Lower lobe of right lung (tissue), 2 donors: Measurements from ENCODE around the gene PNPLA8. TPM values are rescaled to one million over a fixed set of nuclear protein-coding genes. Genes with fewer than 3 reads are reported as not detected.

Source experiments
- ATAC-seq, 2 donors: fragments of 200-7000 bp; cut with Tn5 transposase; one replicate each; pipeline ENCODE4 v1.9.1; 2020 to 2022; ENCODE audit warnings: mild to moderate bottlenecking in 2 of 2, moderate library complexity in 2 of 2
- DNase-seq: peaks from one replicate; pipeline ENCODE4 v3.0.0-alpha.2; 2020
- H3K27ac ChIP-seq: fragments of 200-600 bp; one replicate; pipeline ENCODE4 v1.8.0; 2022
- H3K27me3 ChIP-seq: fragments of 200-600 bp; one replicate; pipeline ENCODE4 v1.8.0; 2022; ENCODE audit warnings: low read depth
- H3K36me3 ChIP-seq: fragments of 200-600 bp; one replicate; pipeline ENCODE4 v1.8.0; 2022; ENCODE audit warnings: mild to moderate bottlenecking
- H3K4me1 ChIP-seq: fragments of 200-600 bp; one replicate; pipeline ENCODE4 v1.8.0; 2022
- H3K4me3 ChIP-seq: fragments of 200-600 bp; one replicate; pipeline ENCODE4 v1.8.0; 2022; ENCODE audit warnings: mild to moderate bottlenecking
- H3K9me3 ChIP-seq: fragments of 200-600 bp; one replicate; pipeline ENCODE4 v1.8.0; 2022
- intact Hi-C: fragments of 100-400 bp; cut with DNase I; formaldehyde crosslinking; loops from one replicate; pipeline ENCODE4 v1.11.0; 2022
- total RNA-seq: library from RNA; stranded (reverse); fragmentation: NEBNext Ultra II Directional; extraction: Animal tissue kit (Norgen Biotek cat#: 25700); gene quantifications from one replicate; pipeline ENCODE4 v1.2.1, GENCODE V29; 2021
- TF ChIP-seq, protein P1 (sequence below): fragments of 200-600 bp; IDR thresholded peaks from one replicate; pipeline ENCODE4 v1.8.0; 2022; ENCODE audit warnings: antibody characterized with exemption, mild to moderate bottlenecking
- donor health status: DM: no; HTN: yes; CAD: no; lungs with severe emphysema.

Gene PNPLA8
- total RNA-seq, 1 donor from 2014 or later, result 27.8 TPM

GRCh38 chr7:108448584-108449505 lies 77.1 kb downstream of the PNPLA8 start:
- Histone ChIP-seq H3K27ac (no peak overlapping the region), H3K4me1 (no peaks in the 10 kb centered on the region), H3K36me3 (no peaks in the 10 kb centered on the region), H3K4me3 (no peak overlapping the region), H3K9me3 (no peaks in the 10 kb centered on the region), H3K27me3 (peaks cover 12% of the 10 kb centered on the region)
- TF ChIP-seq, protein P1, sequence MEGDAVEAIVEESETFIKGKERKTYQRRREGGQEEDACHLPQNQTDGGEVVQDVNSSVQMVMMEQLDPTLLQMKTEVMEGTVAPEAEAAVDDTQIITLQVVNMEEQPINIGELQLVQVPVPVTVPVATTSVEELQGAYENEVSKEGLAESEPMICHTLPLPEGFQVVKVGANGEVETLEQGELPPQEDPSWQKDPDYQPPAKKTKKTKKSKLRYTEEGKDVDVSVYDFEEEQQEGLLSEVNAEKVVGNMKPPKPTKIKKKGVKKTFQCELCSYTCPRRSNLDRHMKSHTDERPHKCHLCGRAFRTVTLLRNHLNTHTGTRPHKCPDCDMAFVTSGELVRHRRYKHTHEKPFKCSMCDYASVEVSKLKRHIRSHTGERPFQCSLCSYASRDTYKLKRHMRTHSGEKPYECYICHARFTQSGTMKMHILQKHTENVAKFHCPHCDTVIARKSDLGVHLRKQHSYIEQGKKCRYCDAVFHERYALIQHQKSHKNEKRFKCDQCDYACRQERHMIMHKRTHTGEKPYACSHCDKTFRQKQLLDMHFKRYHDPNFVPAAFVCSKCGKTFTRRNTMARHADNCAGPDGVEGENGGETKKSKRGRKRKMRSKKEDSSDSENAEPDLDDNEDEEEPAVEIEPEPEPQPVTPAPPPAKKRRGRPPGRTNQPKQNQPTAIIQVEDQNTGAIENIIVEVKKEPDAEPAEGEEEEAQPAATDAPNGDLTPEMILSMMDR, result no peak
- intact Hi-C loops, result no loop called here
- DNase-seq (no peak), ATAC-seq (no peak)

- H3K4me3 ChIP-seq, result no peak overlapping the region
- intact Hi-C loops, result no loop called here
- no peaks in the 10 kb centered on the region for H3K27me3 ChIP-seq
- H3K4me1 ChIP-seq, result no peaks in the 10 kb centered on the region
- no peak for ATAC-seq
- DNase-seq, result no peak
- H3K9me3 ChIP-seq, result no peaks in the 10 kb centered on the region
- TF ChIP-seq, protein P1, result no peak
- H3K36me3 ChIP-seq, result no peaks in the 10 kb centered on the region
- H3K27ac ChIP-seq, result no peak overlapping the region
These were observed 83.8 kb downstream of the PNPLA8 start for GRCh38 chr7:108442039-108442568.

- Histone ChIP-seq H3K27ac (no peak overlapping the region), H3K9me3 (no peaks in the 10 kb centered on the region), H3K36me3 (no peaks in the 10 kb centered on the region), H3K27me3 (no peaks in the 10 kb centered on the region), H3K4me1 (no peaks in the 10 kb centered on the region), H3K4me3 (no peak overlapping the region)
- DNase-seq (no peak), ATAC-seq (no peak)
- TF ChIP-seq, protein P1, result no peak
- intact Hi-C loops, result no loop called here
These were observed 84.5 kb downstream of the PNPLA8 start for GRCh38 chr7:108441392-108441955.

- no peak for ATAC-seq
- intact Hi-C loops, result no loop called here
- H3K36me3 ChIP-seq, result no peaks in the 10 kb centered on the region
These were observed 85.3 kb downstream of the PNPLA8 start for GRCh38 chr7:108440613-108441012.

GRCh38 chr7:108436906-108437305 lies 89.0 kb downstream of the PNPLA8 start:
- TF ChIP-seq, protein P1, result no peak
- H3K4me1 ChIP-seq, result no peaks in the 10 kb centered on the region
- H3K9me3 ChIP-seq, result no peaks in the 10 kb centered on the region
- no peak for DNase-seq
- intact Hi-C loops, result no loop called here
- H3K36me3 ChIP-seq, result no peaks in the 10 kb centered on the region
- no peak overlapping the region for H3K27ac ChIP-seq
- H3K4me3 ChIP-seq, result no peak overlapping the region
- no peaks in the 10 kb centered on the region for H3K27me3 ChIP-seq
- no peak for ATAC-seq

More at GRCh38 chr7:108440613-108441012, 85.3 kb downstream of the PNPLA8 start:
- no peaks in the 10 kb centered on the region for H3K9me3 ChIP-seq
- TF ChIP-seq, protein P1, result no peak
- DNase-seq, result no peak
- H3K27me3 ChIP-seq, result no peaks in the 10 kb centered on the region
- no peaks in the 10 kb centered on the region for H3K4me1 ChIP-seq
- H3K4me3 ChIP-seq, result no peak overlapping the region
- H3K27ac ChIP-seq, result no peak overlapping the region
